GM21447 (cell line): Measurements from ENCODE around the gene CDRT4.

Experiments
- ATAC-seq: cut with Tn5 transposase; IDR thresholded peaks from one replicate; pipeline ENCODE4 v1.9.1; 2021; ENCODE audit not compliant: unreplicated experiment

The CDRT4 gene

GRCh38 chr17:15398291-15398690 lies 69.1 kb downstream of the CDRT4 start:
- ATAC-seq = no peak

GRCh38 chr17:15397620-15398019 lies 69.8 kb downstream of the CDRT4 start:
- ATAC-seq = no peak

- no peak for ATAC-seq
Observed at GRCh38 chr17:15395091-15395490, 72.3 kb downstream of the CDRT4 start.

- no peak for ATAC-seq
Observed at GRCh38 chr17:15393414-15393813, 74.0 kb downstream of the CDRT4 start.

GRCh38 chr17:15392326-15392741 lies 75.1 kb downstream of the CDRT4 start:
- no peak for ATAC-seq

- no peak for ATAC-seq
Observed at GRCh38 chr17:15388356-15389041, 78.9 kb downstream of the CDRT4 start.

GRCh38 chr17:15386083-15386482 lies 81.3 kb downstream of the CDRT4 start:
- ATAC-seq = no peak
